ENCODE measurements around the gene ZNF408.

The ZNF408 gene

DNA sequence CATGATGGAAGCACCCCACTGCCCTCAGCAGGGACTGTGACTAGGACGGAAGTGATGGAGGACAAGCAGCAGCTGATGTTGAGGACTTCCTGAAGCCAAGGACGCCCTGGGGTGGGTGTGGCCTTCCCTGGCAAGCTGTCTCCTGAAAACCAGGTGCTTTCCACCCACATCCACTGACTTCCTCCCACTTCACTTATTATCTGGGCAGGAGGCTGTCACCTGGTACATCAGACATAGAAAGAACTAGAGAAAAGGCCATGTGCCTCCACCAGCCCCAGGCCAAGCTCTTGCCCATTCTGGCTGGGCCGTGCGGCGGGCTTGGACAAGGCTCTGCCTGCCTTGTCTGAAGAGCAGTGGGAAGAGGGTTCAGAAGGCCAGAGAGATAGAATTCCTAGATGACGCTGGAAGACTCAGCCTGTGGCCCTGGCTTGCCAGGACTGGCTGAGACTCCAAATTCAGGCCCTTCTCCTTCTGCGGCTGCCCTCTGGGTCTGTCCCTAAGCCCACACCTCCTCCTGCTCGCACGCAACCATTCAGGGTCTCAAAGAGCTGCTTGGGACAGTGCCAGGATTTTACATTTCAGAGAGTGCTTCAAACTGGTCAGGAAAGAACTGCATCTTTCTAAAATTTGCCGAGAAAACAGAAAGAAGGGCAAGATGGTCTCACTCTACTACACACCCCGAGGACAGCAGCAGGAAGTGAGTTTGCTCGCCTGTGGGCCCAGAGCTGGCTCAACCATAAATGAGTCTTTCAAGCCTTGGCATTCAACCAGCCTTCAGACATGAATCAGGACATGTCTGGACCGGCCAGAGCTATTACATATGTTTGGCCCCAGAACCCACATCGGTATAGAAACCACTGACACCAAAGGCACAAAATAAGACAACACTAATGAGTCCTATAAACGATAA, 13.7 kb upstream of the ZNF408 start:
- peak; percentile 38 for DNase-seq (ENCODE audit: extremely low read depth, low read depth)
- no peak overlapping the region for H3K4me3 ChIP-seq (replicated peaks; ENCODE audit: low read depth, low read length)
- TF ChIP-seq, protein P1, sequence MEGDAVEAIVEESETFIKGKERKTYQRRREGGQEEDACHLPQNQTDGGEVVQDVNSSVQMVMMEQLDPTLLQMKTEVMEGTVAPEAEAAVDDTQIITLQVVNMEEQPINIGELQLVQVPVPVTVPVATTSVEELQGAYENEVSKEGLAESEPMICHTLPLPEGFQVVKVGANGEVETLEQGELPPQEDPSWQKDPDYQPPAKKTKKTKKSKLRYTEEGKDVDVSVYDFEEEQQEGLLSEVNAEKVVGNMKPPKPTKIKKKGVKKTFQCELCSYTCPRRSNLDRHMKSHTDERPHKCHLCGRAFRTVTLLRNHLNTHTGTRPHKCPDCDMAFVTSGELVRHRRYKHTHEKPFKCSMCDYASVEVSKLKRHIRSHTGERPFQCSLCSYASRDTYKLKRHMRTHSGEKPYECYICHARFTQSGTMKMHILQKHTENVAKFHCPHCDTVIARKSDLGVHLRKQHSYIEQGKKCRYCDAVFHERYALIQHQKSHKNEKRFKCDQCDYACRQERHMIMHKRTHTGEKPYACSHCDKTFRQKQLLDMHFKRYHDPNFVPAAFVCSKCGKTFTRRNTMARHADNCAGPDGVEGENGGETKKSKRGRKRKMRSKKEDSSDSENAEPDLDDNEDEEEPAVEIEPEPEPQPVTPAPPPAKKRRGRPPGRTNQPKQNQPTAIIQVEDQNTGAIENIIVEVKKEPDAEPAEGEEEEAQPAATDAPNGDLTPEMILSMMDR (IDR thresholded peaks at IDR 0.05; ENCODE audit: low read depth, low read length, missing control alignments), result no peak

DNA sequence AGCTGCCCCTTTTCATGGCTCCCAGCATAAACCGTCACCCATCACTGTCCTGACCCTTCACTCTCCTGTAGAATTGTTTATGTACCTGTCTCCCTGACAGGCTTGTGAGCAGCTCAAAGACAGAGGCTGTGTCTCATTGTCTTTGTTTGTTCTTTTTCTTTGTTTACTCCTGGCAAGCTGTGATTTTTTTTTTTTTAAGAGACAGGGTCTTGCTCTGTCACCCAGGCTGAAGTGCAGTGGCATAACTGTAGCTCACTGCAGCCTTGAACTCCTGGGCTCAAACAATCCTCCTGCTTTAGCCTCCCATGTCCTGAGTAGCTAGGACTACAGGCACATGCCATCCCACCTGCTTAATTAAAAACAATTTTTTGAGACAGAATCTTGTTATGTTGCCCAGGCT, 10.1 kb upstream of the ZNF408 start:
- TF ChIP-seq, protein P1 (IDR thresholded peaks at IDR 0.05; ENCODE audit: low read depth, low read length, missing control alignments), result no peak
- no peak overlapping the region for H3K4me3 ChIP-seq (replicated peaks; ENCODE audit: low read depth, low read length)
- DNase-seq (ENCODE audit: extremely low read depth, low read depth), result no peak

DNA sequence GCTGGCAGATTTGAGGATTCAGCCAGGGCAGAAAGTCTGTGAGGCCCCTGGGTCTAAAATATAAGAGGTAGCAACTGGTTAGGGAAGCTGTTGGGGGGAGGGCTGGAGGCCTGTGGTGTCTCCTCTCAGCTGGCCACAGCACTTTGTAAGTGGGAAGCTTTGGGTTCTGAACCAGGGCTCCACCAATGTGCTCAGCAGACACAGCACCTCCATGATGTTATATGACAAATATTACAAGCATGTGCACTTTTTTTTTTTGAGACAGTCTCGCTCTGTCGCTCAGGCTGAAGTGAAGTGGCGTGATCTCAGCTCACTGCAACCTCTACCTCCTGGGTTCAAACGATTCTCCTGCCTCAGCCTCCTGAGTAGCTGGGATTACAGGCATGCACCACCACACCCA, 8.4 kb upstream of the ZNF408 start:
- TF ChIP-seq, protein P1 (IDR thresholded peaks at IDR 0.05; ENCODE audit: low read depth, low read length, missing control alignments), result no peak
- DNase-seq (ENCODE audit: extremely low read depth, low read depth), result no peak
- no peak overlapping the region for H3K4me3 ChIP-seq (replicated peaks; ENCODE audit: low read depth, low read length)

DNA sequence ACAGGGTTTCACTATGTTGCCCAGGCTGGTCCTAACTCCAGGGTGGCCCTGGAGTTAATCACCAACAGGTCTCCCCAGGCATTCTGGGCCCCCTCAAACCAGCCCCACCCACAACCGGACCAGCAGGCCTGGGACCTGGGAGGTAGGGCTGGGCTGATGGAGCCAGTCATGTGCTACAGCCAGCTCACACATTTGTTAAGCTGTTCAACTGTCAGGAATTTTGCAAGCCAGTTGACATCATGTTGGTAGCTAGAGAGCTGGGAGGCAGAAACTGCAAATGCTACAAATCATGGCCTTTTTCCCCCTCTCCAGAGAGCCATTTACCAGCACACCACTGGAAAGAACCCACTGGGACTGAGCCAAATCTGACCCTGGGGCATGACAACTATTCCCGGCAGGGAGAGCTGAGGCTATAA, 7.2 kb upstream of the ZNF408 start:
- DNase-seq (ENCODE audit: extremely low read depth, low read depth), result no peak
- no peak overlapping the region for H3K4me3 ChIP-seq (replicated peaks; ENCODE audit: low read depth, low read length)
- TF ChIP-seq, protein P1 (IDR thresholded peaks at IDR 0.05; ENCODE audit: low read depth, low read length, missing control alignments), result no peak

DNA sequence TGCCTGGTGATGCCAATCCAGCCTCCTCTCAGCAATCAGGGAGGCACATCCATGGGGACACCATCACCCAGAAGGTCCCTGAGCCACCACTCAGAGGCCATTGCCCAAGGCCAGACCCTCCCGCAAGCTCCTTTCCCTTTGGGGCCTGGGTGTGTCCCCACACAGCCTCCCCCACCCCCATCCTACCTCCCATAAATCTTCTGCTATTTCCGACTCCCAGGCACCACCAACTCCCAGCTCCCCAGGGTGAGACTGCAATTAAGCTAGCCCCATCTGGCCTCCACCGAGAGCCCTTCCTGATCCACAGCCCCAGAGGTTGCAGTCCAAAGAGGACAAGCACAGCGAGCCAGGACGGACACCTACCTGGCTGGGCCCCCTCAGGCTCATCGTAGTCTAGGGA, 6.8 kb upstream of the ZNF408 start:
- DNase-seq (ENCODE audit: extremely low read depth, low read depth), result no peak
- H3K4me3 ChIP-seq (replicated peaks; ENCODE audit: low read depth, low read length), result no peak overlapping the region
- TF ChIP-seq, protein P1 (IDR thresholded peaks at IDR 0.05; ENCODE audit: low read depth, low read length, missing control alignments), result no peak

DNA sequence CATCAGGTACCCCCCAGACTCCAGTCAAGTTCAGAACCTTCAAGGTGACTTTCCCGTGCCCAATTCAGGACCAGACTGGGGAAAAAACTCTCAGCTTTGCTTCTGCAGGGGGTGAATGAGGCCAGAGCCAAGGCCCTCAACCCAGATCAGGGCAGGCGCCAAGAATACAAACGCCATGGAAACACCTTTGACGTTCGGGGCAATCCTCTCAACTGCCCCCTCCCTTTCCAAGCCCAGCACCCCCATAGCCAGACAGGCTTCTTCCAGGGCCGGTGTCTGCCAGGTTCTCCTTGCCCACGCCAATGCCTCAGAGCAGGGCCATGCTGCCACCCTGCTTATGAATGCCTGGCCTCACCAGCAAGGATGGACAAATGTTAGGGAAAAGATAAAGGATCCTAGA, 6.2 kb upstream of the ZNF408 start:
- H3K4me3 ChIP-seq (replicated peaks; ENCODE audit: low read depth, low read length), result no peak overlapping the region
- DNase-seq (ENCODE audit: extremely low read depth, low read depth), result no peak
- TF ChIP-seq, protein P1 (IDR thresholded peaks at IDR 0.05; ENCODE audit: low read depth, low read length, missing control alignments), result no peak

Data from HFF-Myc (cell line).